A549 (cell line): ENCODE measurements around the gene ZBTB8B. TPM values are rescaled to one million over a fixed set of nuclear protein-coding genes. Genes with fewer than 3 reads are reported as not detected.
"Not testable (repeated sequence)": the region's sequence is repeated elsewhere in the genome, so short reads cannot be mapped to it uniquely, and the experiment has no call there.

Source experiments
- ATAC-seq, 2 experiments: fragments of 200-7000 bp in 1 of 2; fragments of >200 bp in 1 of 2; cut with Nextera tagmentation in 1 of 2; cut with Tn5 transposase in 1 of 2; 3 replicates each; pipeline versions ENCODE4 v1.8.0 to v1.9.1; 2018 to 2020; ENCODE audit warnings: mild to moderate bottlenecking in 1 of 2, moderate library complexity in 1 of 2
- CTCF ChIA-PET: fragments of 300-600 bp; sonication (Branson Sonifier 250); formaldehyde crosslinking; extraction: SDS; loops from one replicate; lab custom pipeline; 2021; ENCODE audit warnings: antibody characterized with exemption, inconsistent platforms; lab: Yijun Ruan, JAX
- POLR2A ChIA-PET: fragments of 350-600 bp; formaldehyde crosslinking; extraction: SDS; loops from one replicate; lab custom pipeline; 2021; ENCODE audit warnings: antibody characterized with exemption, inconsistent platforms; lab: Yijun Ruan, JAX
- DNase-seq, 2 experiments: peaks; one replicate each; pipeline versions ENCODE4 v3.0.0 to v3.0.0-alpha.2; 2011 to 2016; ENCODE audit warnings: low read depth in 1 of 2, low spot score in 1 of 2
- FAIRE-seq: peaks from 2 replicates; lab custom pipeline; 2011; peaks lifted over from hg19 to GRCh38; lab: Jason Lieb, UNC
- H3K27ac ChIP-seq, 2 experiments: fragments of >200 bp; sonication (Bioruptor Twin); formaldehyde crosslinking; 3 replicates each; pipeline ENCODE4 v1.5.1; 2016 to 2017
- H3K4me1 ChIP-seq: fragments of >200 bp; sonication (Bioruptor Twin); formaldehyde crosslinking; 3 replicates; pipeline ENCODE4 v1.6.1; 2016
- H3K4me2 ChIP-seq: fragments of >200 bp; sonication (Bioruptor Twin); formaldehyde crosslinking; 3 replicates; pipeline ENCODE4 v1.6.1; 2016
- H3K4me3 ChIP-seq: fragments of >200 bp; sonication (Bioruptor Twin); formaldehyde crosslinking; 3 replicates; pipeline ENCODE4 v1.5.1; 2016
- H3K9me3 ChIP-seq: fragments of >200 bp; sonication (Bioruptor Twin); formaldehyde crosslinking; 3 replicates; pipeline ENCODE4 v1.6.1; 2016
- CBX2 ChIP-seq: fragments of 200-600 bp; sonication (generic); IDR thresholded peaks from 2 replicates; pipeline ENCODE4 v1.6.1; 2016; ENCODE audit warnings: low read depth, mild to moderate bottlenecking, borderline replicate concordance
- CHD2 ChIP-seq: fragments of 150-350 bp; IDR thresholded peaks from 2 replicates; pipeline ENCODE4 v1.6.1; 2014; ENCODE audit warnings: low read length; ENCODE audit not compliant: partially characterized antibody
- ESRRA ChIP-seq: fragments of 150-350 bp; IDR thresholded peaks from 2 replicates; pipeline ENCODE4 v1.6.1; 2014; ENCODE audit warnings: mild to moderate bottlenecking, low read length, borderline replicate concordance
- HDAC2 ChIP-seq: fragments of 200-600 bp; sonication (generic); IDR thresholded peaks from 2 replicates; pipeline ENCODE4 v1.6.1; 2016
- HOXB13 ChIP-seq: fragments of 250-450 bp; sonication (Bioruptor Pico); IDR thresholded peaks from 2 replicates; pipeline ENCODE4 v1.5.0; 2020; ENCODE audit warnings: low read depth, mild to moderate bottlenecking, moderate library complexity
- HOXB5 ChIP-seq: fragments of 250-450 bp; sonication (Bioruptor Pico); IDR thresholded peaks from 2 replicates; pipeline ENCODE4 v1.5.0; 2020; ENCODE audit warnings: mild to moderate bottlenecking, moderate library complexity
- JUNB ChIP-seq: fragments of >200 bp; sonication (Bioruptor Twin); formaldehyde crosslinking; IDR thresholded peaks from 2 replicates; pipeline ENCODE4 v1.6.1; 2016
- MAZ ChIP-seq: fragments of 150-350 bp; IDR thresholded peaks from 2 replicates; pipeline ENCODE4 v1.6.1; 2014; ENCODE audit warnings: antibody characterized with exemption, low read depth, low read length, borderline replicate concordance
- POLR2A ChIP-seq: IDR thresholded peaks from 2 replicates; pipeline ENCODE4 v1.6.1; 2012; ENCODE audit warnings: mild to moderate bottlenecking, low read length
- POLR2AphosphoS2 ChIP-seq: conservative IDR thresholded peaks from 2 replicates; pipeline ENCODE4 v1.6.1; 2012; ENCODE audit warnings: low read length, improper control_type of control experiment, inconsistent platforms
- SMC3 ChIP-seq: fragments of >200 bp; sonication (Bioruptor Twin); formaldehyde crosslinking; IDR thresholded peaks from 3 replicates; pipeline ENCODE4 v1.6.1; 2018; ENCODE audit warnings: inconsistent platforms
- TFCP2L1 ChIP-seq: fragments of 250-450 bp; sonication (Bioruptor Pico); IDR thresholded peaks from 2 replicates; pipeline ENCODE4 v1.5.0; 2021; ENCODE audit warnings: mild to moderate bottlenecking
- TP53 ChIP-seq: fragments of 250-450 bp; sonication (Bioruptor Pico); IDR thresholded peaks from 2 replicates; pipeline ENCODE4 v1.5.0; 2021; ENCODE audit warnings: mild to moderate bottlenecking, moderate library complexity
- ZNF302 ChIP-seq: fragments of 250-450 bp; sonication (Bioruptor Pico); IDR thresholded peaks from 2 replicates; pipeline ENCODE4 v1.9.0; 2021; ENCODE audit warnings: inconsistent platforms, mild to moderate bottlenecking, moderate library complexity
- WGBS: methylation state at CpG from one replicate; pipeline ENCODE4 v1.1.6; 2017; ENCODE audit errors: missing lambda C conversion rate; 5-methylcytosine and 5-hydroxymethylcytosine counted together
- polyA plus RNA-seq, 4 experiments: library from polyadenylated mRNA; depleted of rRNA in 3 of 4; stranded (reverse); fragments of >200 nt; fragmentation: RNase III in 1 of 4; extraction: RNeasy Plus Mini Kit Qiagen cat#74134 plus additional on column Dnase treatment in 1 of 4; gene quantifications; 2 replicates in 3 of 4; 3 replicates in 1 of 4; pipeline ENCODE4 v1.2.3, GENCODE V29; 2011 to 2017
- TF ChIP-seq, protein P1 (sequence below): fragments of 450-650 bp; IDR thresholded peaks from 2 replicates; pipeline ENCODE4 v1.6.1; 2014; ENCODE audit warnings: antibody characterized with exemption
- TF ChIP-seq, protein P2 (sequence below): fragments of 200-600 bp; sonication (generic); IDR thresholded peaks from 2 replicates; pipeline ENCODE4 v1.6.1; 2016; ENCODE audit warnings: antibody characterized with exemption, mild to moderate bottlenecking, moderate library complexity
- TF ChIP-seq, protein P3 (sequence below): fragments of >200 bp; sonication (Bioruptor Twin); formaldehyde crosslinking; IDR thresholded peaks from 2 replicates; pipeline ENCODE4 v1.6.1; 2016
- TF ChIP-seq, protein P4 (sequence below): IDR thresholded peaks from 2 replicates; pipeline ENCODE4 v1.6.1; 2012
- TF ChIP-seq, protein P5 (sequence below): IDR thresholded peaks from 2 replicates; pipeline ENCODE4 v1.6.1; 2012
- TF ChIP-seq, protein P6 (sequence below): IDR thresholded peaks from 2 replicates; pipeline ENCODE4 v1.6.1; 2012; ENCODE audit warnings: low read depth, borderline replicate concordance

Gene ZBTB8B
- polyA plus RNA-seq, 2 of the 4 experiments (the other 2 are of a cell fraction) = 0.01 to 0.03 TPM

DNA sequence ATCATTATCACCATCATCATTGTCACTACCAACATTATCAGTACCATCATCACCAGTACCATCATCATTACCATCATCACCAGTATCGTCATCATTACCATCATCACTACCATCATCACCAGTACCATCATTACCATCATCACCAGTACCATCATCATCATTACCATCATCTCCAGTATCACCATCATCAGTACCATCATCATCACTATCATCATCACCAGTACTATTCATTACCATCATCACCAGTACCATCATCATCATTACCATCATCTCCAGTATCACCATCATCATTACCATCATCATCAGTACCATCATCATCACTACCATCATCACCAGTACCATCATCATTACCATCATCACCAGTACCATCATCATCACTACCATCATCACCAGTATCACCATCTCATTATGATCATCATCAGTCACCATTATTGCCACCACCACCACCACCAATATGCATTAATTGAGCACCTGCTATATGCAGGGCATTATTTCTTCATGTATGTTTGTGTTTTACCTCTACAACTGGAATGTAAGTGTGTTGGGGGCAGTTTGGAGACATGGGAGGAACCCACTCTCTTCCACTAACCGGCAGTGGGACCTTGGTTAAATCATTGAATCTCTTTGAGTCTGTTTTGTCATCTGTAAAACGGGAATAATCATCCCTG is 7.0 kb downstream of the ZBTB8B start:
- no peak overlapping the region for H3K27ac ChIP-seq
- WGBS = 43% methylated on average over 3 of the region's 3 CpGs
- DNase-seq = no peak
- CTCF ChIA-PET = no interaction called here
- no peak overlapping the region for H3K4me2 ChIP-seq
- no peak for FAIRE-seq
- no peak for ATAC-seq
- POLR2A ChIA-PET = no interaction called here
- no peak for TF ChIP-seq CHD2
- TF ChIP-seq HOXB13 (CRISPR knock-in tag) = no peak
- TF ChIP-seq JUNB = no peak
- TF ChIP-seq HDAC2 = no peak
- no peak for TF ChIP-seq POLR2AphosphoS2
- TF ChIP-seq, protein P1, sequence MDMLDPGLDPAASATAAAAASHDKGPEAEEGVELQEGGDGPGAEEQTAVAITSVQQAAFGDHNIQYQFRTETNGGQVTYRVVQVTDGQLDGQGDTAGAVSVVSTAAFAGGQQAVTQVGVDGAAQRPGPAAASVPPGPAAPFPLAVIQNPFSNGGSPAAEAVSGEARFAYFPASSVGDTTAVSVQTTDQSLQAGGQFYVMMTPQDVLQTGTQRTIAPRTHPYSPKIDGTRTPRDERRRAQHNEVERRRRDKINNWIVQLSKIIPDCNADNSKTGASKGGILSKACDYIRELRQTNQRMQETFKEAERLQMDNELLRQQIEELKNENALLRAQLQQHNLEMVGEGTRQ = no peak
- TF ChIP-seq, protein P2, sequence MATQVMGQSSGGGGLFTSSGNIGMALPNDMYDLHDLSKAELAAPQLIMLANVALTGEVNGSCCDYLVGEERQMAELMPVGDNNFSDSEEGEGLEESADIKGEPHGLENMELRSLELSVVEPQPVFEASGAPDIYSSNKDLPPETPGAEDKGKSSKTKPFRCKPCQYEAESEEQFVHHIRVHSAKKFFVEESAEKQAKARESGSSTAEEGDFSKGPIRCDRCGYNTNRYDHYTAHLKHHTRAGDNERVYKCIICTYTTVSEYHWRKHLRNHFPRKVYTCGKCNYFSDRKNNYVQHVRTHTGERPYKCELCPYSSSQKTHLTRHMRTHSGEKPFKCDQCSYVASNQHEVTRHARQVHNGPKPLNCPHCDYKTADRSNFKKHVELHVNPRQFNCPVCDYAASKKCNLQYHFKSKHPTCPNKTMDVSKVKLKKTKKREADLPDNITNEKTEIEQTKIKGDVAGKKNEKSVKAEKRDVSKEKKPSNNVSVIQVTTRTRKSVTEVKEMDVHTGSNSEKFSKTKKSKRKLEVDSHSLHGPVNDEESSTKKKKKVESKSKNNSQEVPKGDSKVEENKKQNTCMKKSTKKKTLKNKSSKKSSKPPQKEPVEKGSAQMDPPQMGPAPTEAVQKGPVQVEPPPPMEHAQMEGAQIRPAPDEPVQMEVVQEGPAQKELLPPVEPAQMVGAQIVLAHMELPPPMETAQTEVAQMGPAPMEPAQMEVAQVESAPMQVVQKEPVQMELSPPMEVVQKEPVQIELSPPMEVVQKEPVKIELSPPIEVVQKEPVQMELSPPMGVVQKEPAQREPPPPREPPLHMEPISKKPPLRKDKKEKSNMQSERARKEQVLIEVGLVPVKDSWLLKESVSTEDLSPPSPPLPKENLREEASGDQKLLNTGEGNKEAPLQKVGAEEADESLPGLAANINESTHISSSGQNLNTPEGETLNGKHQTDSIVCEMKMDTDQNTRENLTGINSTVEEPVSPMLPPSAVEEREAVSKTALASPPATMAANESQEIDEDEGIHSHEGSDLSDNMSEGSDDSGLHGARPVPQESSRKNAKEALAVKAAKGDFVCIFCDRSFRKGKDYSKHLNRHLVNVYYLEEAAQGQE = no peak
- TF ChIP-seq SMC3 = no peak
- TF ChIP-seq TP53 (CRISPR knock-in tag) = no peak
- TF ChIP-seq MAZ = no peak
- no peak for TF ChIP-seq ESRRA
- TF ChIP-seq POLR2A = no peak
- no peak for TF ChIP-seq ZNF302 (CRISPR knock-in tag)
- TF ChIP-seq, protein P3, sequence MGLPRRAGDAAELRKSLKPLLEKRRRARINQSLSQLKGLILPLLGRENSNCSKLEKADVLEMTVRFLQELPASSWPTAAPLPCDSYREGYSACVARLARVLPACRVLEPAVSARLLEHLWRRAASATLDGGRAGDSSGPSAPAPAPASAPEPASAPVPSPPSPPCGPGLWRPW = no peak
- no peak for TF ChIP-seq TFCP2L1 (CRISPR knock-in tag)
- TF ChIP-seq, protein P4, sequence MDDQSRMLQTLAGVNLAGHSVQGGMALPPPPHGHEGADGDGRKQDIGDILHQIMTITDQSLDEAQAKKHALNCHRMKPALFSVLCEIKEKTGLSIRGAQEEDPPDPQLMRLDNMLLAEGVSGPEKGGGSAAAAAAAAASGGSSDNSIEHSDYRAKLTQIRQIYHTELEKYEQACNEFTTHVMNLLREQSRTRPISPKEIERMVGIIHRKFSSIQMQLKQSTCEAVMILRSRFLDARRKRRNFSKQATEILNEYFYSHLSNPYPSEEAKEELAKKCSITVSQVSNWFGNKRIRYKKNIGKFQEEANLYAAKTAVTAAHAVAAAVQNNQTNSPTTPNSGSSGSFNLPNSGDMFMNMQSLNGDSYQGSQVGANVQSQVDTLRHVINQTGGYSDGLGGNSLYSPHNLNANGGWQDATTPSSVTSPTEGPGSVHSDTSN = no peak
- TF ChIP-seq, protein P5, sequence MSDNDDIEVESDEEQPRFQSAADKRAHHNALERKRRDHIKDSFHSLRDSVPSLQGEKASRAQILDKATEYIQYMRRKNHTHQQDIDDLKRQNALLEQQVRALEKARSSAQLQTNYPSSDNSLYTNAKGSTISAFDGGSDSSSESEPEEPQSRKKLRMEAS = no peak
- TF ChIP-seq HOXB5 (CRISPR knock-in tag) = no peak
- TF ChIP-seq, protein P6, sequence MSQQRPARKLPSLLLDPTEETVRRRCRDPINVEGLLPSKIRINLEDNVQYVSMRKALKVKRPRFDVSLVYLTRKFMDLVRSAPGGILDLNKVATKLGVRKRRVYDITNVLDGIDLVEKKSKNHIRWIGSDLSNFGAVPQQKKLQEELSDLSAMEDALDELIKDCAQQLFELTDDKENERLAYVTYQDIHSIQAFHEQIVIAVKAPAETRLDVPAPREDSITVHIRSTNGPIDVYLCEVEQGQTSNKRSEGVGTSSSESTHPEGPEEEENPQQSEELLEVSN = no peak
- no peak for TF ChIP-seq CBX2
- no peaks in the 10 kb centered on the region for H3K9me3 ChIP-seq
- no peak overlapping the region for H3K4me3 ChIP-seq
- H3K4me1 ChIP-seq = no peaks in the 10 kb centered on the region

DNA sequence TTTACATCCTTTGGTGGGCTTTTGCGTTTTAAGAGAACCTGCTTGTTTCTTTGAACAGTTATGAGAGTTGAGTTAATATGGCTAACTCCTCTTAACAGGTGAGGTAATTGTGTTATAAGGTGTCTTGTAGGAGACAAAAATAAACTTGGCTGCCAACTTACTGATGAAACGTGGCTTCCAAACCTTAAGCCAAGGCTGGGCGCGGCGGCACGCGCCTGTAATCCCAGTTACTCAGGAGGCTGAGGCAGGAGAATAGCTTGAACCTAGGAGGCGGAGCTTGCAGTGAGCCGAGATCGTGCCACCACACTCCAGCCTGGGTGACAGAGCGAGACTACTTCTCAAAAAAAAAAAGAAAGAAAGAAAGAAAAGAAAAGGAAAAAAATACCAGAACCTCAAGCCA is 8.1 kb downstream of the ZBTB8B start:
- FAIRE-seq, H3K4me1 ChIP-seq, H3K4me3 ChIP-seq, DNase-seq, H3K9me3 ChIP-seq, H3K27ac ChIP-seq, H3K4me2 ChIP-seq, ATAC-seq, POLR2A ChIA-PET: not testable (repeated sequence)
- CTCF ChIA-PET = interaction anchor here (0.6 kb wide), 1 partner anchor 1752 kb away, joined by 3 read pairs; no protein-coding TSS in a partner anchor
- 61% methylated on average over 11 of the region's 11 CpGs for WGBS
